ENCODE results near the gene TRIM37.
"Not testable (repeated sequence)": the region's sequence is repeated elsewhere in the genome, so short reads cannot be mapped to it uniquely, and the experiment has no call there.

TRIM37 gene
- 5.5 to 47.8 (median 30.1) reads per million in 18 experiments for total RNA-seq

DNA sequence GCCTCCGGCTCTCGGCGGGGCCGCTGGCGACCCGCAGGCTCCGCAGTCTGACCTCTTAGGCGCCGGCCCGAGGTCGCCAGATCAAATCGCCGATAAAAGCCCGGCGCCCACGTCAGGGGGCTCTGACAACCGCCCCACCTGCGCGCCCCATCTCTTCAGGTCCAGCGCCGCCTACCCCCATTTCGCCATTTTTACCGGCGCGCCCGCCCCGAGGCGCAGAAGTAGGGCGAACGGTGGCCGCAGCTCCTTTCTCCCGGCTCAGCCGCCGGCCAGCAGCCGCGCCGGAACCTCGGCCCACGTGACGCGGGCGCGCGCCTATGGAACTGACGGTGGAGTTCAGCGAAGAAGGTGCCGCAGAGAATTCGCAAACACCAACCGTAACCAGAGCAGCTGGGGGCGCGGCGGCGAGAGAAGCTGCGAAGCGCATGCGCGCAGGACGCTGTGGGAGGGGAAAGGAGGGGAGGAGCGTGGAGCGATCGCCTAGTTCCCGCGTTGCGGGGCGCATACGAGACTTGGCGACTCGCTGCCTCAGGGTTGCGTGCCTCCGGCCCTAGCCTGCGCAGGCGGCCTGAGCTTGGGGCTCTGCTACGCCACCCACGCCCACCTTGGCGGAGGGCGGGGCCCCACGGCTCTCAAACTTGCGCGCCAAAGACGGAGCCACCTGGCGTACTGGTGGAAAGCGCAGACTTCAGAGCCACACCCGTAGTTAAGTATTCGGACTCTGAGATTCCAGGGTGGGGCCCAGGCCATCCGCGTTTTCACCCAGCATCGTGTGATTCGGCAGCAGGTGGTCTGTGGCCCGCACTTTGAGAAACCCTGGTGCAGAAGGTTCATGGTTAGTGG, at the start of gene TRIM37:
TSS of gene TRIM37 (minus strand) at position 418 of the 843 bp plus-strand sequence. CDS start 419 bp downstream, outside the sequence.
- DNase-seq: peak; percentile 100

DNA sequence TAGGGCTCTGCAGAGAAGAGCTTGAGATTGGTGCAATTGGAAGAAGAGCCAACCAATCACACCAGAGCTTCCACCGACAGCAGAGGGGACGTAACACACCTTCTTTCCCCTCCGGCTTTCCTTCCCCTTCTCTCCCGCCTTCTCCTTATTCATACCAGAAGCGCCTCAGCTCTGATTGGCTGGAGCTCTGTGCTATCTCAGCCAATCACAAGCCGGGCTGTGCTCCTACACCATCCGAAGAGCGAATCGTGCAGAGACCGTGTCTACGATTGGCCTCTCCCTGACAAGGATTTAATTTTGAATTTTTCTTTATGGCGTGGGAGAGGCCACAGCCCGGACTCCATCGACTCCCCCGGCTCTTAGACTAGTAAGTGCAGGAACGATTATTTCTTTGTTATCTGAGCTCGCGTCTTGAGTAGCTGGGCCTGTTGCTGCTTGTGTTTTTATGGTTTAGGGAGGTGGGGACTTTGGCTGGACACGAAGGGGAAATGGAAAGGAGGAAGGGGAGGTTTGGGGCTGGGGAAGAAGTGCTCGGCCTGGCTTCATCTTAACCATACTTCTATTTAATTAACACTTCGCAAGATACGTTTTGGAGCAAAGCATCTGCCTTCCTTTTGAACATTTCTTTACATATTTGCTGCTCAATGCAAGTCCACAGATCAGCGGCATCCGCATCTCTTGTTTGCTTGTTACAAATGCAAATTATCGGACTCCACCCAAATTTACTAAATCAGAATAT, 48.9 kb upstream of the TRIM37 start, which contains the start of gene PRR11:
TSS of gene PRR11 (plus strand) at position 308 of the 739 bp plus-strand sequence. CDS start 14,007 bp downstream, outside the sequence.
- DNase-seq: no peak

DNA sequence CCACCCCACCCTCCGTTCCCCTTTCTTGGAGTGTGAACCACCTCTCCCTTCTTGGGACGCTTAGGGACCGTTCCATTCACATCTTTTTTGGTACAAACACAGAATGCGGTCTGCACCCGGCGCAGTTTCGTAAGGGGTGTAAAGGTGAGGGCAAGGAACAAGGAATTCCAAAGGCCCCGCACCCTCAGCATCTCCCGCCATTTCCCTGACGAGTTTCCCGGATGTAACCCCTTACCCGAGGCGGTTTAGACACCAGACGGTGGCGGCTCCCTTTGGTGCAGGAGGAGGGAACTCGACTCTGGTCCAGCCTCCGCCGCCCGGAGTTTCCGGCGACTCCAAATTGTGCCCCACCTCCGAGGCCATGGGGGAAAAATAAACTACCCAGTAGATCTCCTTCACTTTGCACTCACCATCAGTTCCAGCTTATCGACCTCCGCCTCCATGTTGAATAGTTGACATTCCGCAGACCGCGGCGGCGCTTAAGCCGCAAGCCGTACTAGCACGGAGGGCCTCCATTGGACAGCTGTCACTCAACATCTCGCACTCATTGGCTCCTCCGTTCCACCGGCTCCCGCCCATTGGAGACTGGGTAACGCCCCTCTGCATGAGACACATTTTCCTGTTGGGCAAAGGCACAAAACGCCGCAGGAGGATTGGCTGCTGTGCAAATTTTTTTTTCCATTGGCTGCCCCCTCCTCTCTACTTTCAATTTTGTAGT, 48.2 kb upstream of the TRIM37 start, which contains the start of gene SKA2:
TSS of gene SKA2 (minus strand) at position 466 of the 718 bp plus-strand sequence. CDS start at position 443, 23 bp downstream.
- peak; percentile 99 for DNase-seq

DNA sequence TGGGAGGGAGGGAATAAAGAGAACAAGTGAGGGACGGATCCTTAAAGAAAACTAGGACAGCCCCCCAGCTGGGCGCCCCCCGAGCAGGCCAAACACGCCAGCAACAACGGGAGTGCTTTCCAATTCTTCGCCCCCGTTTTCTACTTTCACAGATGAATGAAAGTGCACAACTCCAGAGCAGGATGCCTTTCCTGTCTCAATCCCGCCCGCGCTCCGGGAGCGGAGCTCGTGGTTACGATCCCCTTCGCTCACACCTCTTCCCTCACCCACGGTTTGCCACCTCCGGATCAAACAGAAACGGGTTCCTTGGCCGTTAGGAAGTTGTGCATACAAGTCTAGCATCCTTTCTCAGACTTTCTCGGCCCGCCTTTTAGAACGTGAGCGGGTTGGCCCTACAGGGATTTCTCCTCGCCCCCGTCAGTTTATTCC, 47.6 kb upstream of the TRIM37 start:
- peak; percentile 29 to 37 for DNase-seq

- no peak for DNase-seq
Measured at GRCh38 chr17:59152925-59153324, 46.2 kb upstream of the TRIM37 start.

- DNase-seq: no peak
Measured at GRCh38 chr17:59151591-59151990, 44.9 kb upstream of the TRIM37 start.

GRCh38 chr17:59151006-59151405, 44.3 kb upstream of the TRIM37 start:
- DNase-seq: no peak

DNA sequence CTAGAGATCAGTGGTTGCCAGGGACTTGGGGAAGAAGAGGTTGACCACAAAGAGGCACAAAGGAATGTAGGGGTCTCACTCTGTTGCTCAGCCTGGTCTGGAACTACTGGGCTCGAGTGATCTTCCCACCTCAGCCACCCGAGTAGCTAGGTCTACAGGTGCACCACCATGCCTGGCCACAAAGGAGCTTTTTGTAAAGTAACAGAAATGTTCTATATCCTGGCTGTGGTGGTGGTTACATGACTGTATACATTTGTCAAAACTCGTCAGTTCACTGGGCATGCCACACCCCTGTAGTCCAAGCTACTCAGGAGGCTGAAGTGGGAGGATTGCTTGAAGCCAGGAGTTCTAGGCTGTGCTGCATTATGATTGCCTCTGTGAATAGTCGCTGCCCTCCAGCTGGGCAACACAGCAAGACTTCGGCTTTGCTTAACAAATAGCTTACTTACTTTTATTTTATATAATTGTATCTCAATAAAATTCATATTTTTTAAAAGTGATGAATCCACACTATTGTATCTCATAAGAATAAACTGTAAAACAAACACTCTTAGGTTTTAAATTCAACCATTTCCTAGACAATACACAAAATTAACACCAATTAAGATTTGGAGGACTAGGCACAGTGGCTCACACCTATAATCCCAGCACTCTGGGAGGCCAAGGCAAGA, 43.3 kb upstream of the TRIM37 start:
- no peak for DNase-seq

DNA sequence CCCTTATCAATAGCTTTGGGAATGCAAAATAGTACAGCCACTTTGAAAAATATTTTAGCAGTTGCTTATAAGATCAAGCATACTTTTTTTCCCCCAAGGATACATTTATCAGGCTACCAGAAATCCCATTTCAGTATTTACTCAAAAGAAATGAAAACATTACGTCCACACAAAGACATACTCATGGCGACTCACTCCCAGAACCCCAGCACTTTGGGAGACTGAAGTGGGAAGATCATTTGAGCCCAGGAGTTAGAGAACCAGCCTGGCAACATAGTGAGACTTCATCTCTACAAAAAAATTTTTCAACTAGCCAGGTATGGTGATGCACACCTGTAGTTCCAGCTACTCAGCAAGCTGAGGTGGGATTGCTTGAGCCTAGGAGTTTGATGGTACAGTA, 42.4 kb upstream of the TRIM37 start:
- DNase-seq: no peak

- no peak for DNase-seq
Measured at GRCh38 chr17:59145571-59146096, 39.0 kb upstream of the TRIM37 start.

DNA sequence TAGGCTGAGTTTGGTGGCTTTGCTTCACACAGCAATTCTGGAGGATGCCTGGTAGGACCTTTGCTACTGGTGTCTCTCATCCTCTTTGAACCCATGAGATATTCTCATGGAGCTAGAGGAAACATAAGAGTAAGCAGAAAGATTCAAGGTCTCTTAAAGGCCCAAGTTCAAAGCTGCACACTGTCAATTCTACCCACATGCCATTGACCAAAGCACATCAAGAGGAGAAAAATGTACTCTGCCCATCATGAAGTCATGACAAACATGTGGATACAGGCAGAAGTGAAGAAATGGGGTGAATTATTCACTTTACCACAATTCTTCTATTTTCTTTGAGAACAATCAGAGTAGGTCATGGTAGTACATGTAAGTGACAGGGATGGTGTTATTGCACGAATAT, 35.2 kb upstream of the TRIM37 start:
- no peak for DNase-seq

GRCh38 chr17:59139939-59140338, 33.3 kb upstream of the TRIM37 start:
- DNase-seq: no peak

- not testable (repeated sequence) for DNase-seq
Measured at GRCh38 chr17:59138339-59138738, 31.7 kb upstream of the TRIM37 start.

DNA sequence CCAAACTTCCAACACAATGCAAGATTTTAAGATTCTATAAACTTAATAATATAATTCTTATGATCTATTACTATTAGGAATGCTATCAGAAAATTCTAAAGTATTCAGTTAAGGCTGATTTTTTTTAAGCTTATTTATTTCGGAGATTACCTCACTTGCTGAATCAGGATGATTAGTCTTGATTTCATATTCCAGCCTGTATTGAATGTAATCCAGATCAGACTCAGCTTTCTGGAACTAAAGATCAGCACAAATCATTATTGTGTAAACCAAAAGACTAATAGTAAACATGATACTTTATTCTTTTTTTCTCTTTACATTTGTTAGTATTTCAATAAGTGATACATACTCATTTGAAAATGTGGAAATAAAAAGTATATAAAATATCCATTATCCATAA, 24.5 kb upstream of the TRIM37 start:
- DNase-seq: no peak

- DNase-seq: no peak
Measured at GRCh38 chr17:59129814-59130213, 23.1 kb upstream of the TRIM37 start.

DNA sequence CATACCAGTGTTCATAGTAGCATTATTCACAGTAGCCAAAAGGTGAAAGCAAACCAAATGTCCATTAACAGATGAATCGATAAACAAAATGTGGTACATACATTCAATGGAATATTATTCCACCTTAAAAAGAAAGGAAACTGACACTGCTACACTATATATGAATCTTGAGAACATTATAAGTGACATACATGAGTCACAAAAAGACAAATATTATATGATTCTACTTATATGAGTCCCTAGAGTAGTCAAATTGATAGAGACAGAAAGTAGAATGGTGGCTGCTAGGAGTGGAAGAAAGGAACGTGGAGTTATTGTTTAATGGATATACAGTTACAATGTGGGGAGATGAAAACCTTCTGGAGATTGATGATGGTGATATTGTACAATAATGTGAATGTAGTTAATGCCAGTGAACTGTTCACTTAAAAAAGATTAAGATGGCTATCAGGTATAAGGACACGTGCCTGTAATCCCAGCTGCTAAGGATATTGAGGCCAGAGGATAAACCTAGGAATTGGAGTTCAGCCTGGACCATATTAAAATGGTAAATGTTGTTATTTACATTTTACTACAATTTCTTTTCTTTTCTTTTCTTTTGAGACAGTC, 20.2 kb upstream of the TRIM37 start:
- no peak for DNase-seq

- no peak for DNase-seq
Measured at GRCh38 chr17:59124665-59125064, 18.0 kb upstream of the TRIM37 start.

- no peak for DNase-seq
Measured at GRCh38 chr17:59121901-59122480, 15.3 kb upstream of the TRIM37 start.

- no peak for DNase-seq
Measured at GRCh38 chr17:59115474-59115873, 8.8 kb upstream of the TRIM37 start.

GRCh38 chr17:59111539-59111938, 4.9 kb upstream of the TRIM37 start:
- DNase-seq: no peak

- no peak for DNase-seq
Measured at GRCh38 chr17:59110973-59111372, 4.3 kb upstream of the TRIM37 start.

Data from inflammatory macrophage (primary cell).